Measurements from ENCODE around the gene IFT74.

DNA sequence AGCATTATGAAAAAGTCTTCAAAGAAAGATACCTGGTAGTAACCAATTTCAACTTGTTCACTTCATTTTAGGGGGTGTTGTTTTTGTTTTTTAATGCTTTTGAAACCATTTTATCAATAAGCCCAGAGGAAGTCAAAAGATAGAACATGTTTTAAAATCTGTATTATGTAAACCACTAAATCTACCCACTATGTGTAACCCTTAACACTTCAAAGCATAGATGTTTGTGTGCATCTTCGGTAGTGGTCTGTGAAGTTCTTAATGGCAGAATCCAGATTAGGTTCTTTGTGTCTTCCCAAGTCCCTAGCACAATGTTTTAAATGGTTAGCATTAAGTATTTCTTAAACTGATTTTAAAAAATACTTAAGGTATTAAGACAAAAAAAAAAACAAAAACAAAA is 15.4 kb upstream of the IFT74 start:
- TF ChIP-seq, protein P1, sequence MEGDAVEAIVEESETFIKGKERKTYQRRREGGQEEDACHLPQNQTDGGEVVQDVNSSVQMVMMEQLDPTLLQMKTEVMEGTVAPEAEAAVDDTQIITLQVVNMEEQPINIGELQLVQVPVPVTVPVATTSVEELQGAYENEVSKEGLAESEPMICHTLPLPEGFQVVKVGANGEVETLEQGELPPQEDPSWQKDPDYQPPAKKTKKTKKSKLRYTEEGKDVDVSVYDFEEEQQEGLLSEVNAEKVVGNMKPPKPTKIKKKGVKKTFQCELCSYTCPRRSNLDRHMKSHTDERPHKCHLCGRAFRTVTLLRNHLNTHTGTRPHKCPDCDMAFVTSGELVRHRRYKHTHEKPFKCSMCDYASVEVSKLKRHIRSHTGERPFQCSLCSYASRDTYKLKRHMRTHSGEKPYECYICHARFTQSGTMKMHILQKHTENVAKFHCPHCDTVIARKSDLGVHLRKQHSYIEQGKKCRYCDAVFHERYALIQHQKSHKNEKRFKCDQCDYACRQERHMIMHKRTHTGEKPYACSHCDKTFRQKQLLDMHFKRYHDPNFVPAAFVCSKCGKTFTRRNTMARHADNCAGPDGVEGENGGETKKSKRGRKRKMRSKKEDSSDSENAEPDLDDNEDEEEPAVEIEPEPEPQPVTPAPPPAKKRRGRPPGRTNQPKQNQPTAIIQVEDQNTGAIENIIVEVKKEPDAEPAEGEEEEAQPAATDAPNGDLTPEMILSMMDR (conservative IDR thresholded peaks at IDR 0.05; ENCODE audit: low read length): no peak
- TF ChIP-seq EZH2phosphoT487 (IDR thresholded peaks at IDR 0.05; ENCODE audit: borderline replicate concordance, low read depth, low read length): no peak

All from OCI-LY7 (cell line).